Measurements from ENCODE around the gene CR1L.
"Not testable (repeated sequence)": the region's sequence is repeated elsewhere in the genome, so short reads cannot be mapped to it uniquely, and the experiment has no call there.

The CR1L gene

GRCh38 chr1:207747627-207748492 is 102.9 kb downstream of the CR1L start:
- peak; percentile 89 for DNase-seq

GRCh38 chr1:207748737-207749528 is 104.0 kb downstream of the CR1L start:
- peak; percentile 96 for DNase-seq

- peak; percentile 72 for DNase-seq
These were observed 105.8 kb downstream of the CR1L start for GRCh38 chr1:207750631-207751305.

GRCh38 chr1:207751463-207751789 is 106.5 kb downstream of the CR1L start:
- not testable (repeated sequence) for DNase-seq

GRCh38 chr1:207751790-207752455 is 107.0 kb downstream of the CR1L start, which contains the start of gene CD46:
Gene CD46 (plus strand): TSS chr1:207752054. CDS start chr1:207752213, 159 bp downstream.
- peak; percentile 100 for DNase-seq

- DNase-seq = peak; percentile 81
These were observed 107.6 kb downstream of the CR1L start for GRCh38 chr1:207752456-207752998.

- no peak for DNase-seq
These were observed 108.7 kb downstream of the CR1L start for GRCh38 chr1:207753611-207754010.

GRCh38 chr1:207754011-207754410 is 109.1 kb downstream of the CR1L start:
- no peak for DNase-seq

GRCh38 chr1:207754974-207755700 is 110.2 kb downstream of the CR1L start:
- DNase-seq = peak; percentile 20

GRCh38 chr1:207755846-207756693 is 111.1 kb downstream of the CR1L start:
- DNase-seq = peak; percentile 36

- DNase-seq = no peak
These were observed 117.7 kb downstream of the CR1L start for GRCh38 chr1:207762622-207763021.

GRCh38 chr1:207763091-207763490 is 118.2 kb downstream of the CR1L start:
- DNase-seq = no peak

GRCh38 chr1:207763972-207764371 is 119.0 kb downstream of the CR1L start:
- DNase-seq = no peak

- DNase-seq = no peak
These were observed 121.6 kb downstream of the CR1L start for GRCh38 chr1:207766569-207766968.

GRCh38 chr1:207770514-207770913 is 125.6 kb downstream of the CR1L start:
- not testable (repeated sequence) for DNase-seq

All from DMS53 (cell line).